HS-5 (cell line): ENCODE measurements around the gene GABRE.
"Not testable (repeated sequence)": the region's sequence is repeated elsewhere in the genome, so short reads cannot be mapped to it uniquely, and the experiment has no call there.

ENCODE experiments used
- DNase-seq: peaks from one replicate; pipeline ENCODE4 v3.0.0-alpha.2; 2012; ENCODE audit warnings: low read depth

GABRE gene

DNA sequence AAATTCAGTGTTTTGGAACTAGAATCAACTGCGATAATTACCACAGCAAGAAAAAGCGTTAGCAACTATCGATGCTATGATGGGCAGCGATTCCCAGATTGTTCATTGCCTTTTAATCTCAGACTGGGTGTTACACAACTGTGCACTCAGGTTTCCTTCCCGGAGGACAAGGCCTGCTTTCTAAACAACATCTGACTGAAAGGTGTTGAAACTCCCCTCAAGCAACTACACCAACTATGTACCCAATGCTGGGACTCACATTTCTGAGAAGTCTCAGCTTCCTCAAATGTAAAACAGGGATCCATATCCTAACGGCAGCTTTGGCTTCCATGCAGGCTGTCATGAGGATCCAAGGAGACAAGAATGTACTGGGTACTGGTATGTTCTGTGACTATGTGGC, 8.2 kb downstream of the GABRE start:
- DNase-seq, result no peak

- no peak for DNase-seq
Measured at GRCh38 chrX:151962034-151962433, 12.4 kb downstream of the GABRE start.

DNA sequence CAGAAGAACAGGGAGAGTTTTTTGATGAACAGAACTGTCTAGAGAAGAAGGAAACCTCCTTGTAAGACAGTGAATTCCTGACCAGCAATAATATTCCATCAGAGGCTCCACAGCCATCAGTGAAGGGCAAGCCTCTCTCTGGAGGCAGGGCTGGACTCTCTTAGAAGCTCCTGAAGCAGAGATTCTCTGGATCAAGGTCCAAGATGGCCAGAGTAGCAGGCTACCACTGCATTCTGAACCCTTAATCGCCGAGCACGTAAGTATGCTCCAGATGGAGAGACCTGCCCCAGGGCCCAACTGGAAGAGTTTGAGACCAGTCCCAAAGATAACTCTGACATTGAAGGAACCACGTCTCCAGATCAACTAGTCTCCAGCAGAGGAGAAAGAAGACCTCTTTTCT, 16.4 kb downstream of the GABRE start:
- DNase-seq, result no peak

- no peak for DNase-seq
Measured at GRCh38 chrX:151954730-151955129, 19.7 kb downstream of the GABRE start.

- no peak for DNase-seq
Measured at GRCh38 chrX:151938172-151938571, 36.3 kb downstream of the GABRE start.

- no peak for DNase-seq
Measured at GRCh38 chrX:151935358-151935757, 39.1 kb downstream of the GABRE start.

DNA sequence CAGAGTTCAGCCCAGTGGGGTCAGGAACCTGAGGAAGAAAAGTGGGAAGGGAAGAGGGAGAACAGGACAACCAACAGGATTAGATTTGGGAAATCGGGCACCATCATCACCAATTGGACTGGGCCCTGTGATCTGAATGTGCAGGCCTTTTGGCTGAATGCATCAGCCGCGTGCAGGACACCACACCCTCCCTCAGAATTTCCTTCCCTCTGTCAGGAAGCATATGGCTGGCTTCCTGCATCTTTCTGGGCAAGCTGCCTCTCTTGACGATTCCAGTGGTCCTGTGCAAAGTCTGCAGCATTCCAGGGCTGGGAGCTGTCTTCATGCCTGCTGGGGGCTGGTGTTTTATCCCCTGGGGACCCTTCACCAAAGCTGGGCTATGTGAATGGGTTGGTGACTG, 45.4 kb downstream of the GABRE start:
- DNase-seq, result no peak

- no peak for DNase-seq
Measured at GRCh38 chrX:151923648-151924047, 50.8 kb downstream of the GABRE start.

DNA sequence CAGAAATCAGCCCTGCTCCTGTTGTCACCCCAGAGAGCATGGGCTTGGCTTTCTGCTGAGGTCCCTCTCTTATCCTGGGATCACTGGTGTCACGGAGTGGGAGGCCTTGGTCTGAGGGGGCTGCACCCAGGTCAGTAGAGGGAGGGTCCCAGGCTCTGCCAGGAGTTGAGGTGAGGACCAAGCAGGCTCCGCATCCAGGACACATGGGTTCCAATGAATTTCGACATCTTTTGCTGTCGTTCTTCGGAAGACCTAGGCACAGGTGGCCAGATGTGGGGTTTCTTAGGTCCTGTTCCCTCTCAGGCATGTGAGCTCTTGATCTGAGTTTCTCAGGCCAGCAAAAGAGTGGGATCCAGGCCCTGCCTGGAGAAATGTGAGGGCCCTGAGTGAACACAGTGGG, 51.8 kb downstream of the GABRE start:
- DNase-seq, result no peak

DNA sequence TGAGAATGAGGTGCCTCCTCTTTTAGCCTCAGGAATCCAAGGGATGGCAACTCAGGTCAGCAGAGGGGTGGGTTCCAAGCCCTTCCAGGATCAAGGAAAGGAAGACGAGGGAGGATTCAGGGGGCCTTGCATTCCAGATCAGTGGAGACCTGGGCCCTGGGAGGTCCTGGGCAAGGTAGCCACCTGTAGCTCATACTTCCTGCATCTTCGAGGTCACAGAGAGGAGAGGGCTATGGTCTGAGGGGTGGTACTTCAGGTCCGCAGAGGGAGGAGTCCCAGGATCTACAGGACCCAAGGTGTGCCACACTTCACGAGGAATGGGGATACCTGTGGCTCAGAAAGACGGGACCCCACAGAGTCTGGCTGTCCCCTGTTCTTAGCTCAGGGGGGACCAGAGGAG, 52.6 kb downstream of the GABRE start:
- DNase-seq, result no peak

- DNase-seq, result no peak
Measured at GRCh38 chrX:151921292-151921691, 53.2 kb downstream of the GABRE start.

DNA sequence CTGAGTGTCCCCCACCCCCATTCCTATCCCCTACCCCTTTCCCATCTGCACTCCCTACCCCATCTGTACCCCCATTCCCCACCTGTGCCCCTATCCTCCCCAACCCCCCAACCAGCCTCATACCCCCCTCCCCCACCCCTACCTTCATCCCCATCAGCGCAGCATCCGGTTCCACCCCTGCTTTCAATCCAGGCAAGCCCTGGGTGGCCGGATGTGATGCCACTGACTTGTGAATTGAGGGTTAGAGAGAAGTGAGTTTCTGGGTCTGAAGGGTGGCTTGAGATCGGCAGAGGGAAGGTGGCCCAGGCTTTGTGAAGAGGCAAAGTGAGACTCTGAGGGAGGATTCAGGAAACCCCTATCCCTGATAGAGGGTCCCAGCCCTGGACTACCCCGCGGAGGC, 53.9 kb downstream of the GABRE start:
- no peak for DNase-seq

DNA sequence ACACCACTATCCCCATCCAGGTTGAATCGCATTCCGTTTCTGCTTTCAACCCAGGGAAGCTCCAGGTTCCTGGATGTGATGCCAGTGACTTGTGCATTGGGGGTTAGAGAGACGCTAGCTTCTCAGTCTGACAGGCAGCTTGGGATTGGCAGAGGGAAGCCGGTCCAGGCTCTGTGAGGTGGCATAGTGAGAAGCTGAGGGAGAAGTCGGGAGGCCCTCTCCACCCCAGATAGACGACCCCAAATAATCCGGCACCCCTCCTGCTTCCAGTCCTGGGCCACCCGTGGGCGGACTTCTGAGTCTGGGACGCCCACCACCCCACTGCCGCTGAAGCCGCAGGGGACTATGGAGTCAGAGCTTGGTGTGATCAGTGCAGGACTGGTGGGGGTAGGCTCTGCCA, 54.4 kb downstream of the GABRE start:
- DNase-seq, result no peak

DNA sequence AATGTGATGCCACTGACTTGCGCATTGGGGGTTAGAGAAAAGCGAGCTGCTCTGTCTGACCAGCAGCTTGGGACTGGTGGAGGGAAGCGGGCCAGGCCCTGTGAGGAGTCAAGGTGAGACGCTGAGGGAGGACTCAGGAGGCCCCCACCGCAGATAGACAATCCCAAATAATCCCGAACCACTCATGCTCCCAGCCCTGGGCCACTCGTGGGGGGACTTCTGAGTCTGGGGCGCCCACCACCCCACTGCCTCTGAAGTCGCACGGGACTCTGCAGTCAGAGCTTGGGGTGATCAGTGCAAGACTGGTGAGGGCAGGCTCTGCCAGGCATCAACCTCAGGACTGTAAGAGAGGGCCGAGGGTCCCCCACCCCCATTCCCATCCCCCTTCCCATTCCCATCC, 54.9 kb downstream of the GABRE start:
- no peak for DNase-seq

- DNase-seq, result not testable (repeated sequence)
Measured at GRCh38 chrX:151918736-151919135, 55.7 kb downstream of the GABRE start.

GRCh38 chrX:151912780-151913179, 61.7 kb downstream of the GABRE start, which contains the start of gene MAGEA4:
MAGEA4 (plus strand) TSS chrX:151912889; CDS start chrX:151923665, 10,776 bp downstream.
- DNase-seq, result no peak

DNA sequence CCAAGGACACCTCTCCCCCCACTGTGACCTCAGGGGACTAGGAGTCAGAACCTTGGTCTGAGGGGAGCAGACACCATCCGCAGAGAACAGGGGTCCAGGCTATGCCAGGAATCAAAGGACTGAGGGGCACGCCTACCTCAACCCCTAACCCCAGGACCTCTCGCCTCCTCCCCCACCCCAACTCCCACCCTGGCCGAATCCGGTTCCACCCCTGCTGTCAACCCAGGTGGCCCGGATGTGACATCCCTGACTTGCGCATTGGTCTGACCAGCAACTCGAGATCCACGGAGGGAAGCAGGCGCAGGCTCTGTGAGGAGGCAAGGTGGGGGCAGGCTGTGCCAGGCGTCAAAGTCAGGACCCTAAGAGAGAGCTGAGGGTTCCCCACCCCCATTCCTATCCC, 62.3 kb downstream of the GABRE start:
- DNase-seq, result no peak

GRCh38 chrX:151904989-151905388, 69.5 kb downstream of the GABRE start:
- no peak for DNase-seq
